ENCODE data around the gene CCL11. TPM values are rescaled to one million over a fixed set of nuclear protein-coding genes. Genes with fewer than 3 reads are reported as not detected.
"Not testable (repeated sequence)": the region's sequence is repeated elsewhere in the genome, so short reads cannot be mapped to it uniquely, and the experiment has no call there.

The CCL11 gene
- total RNA-seq, 4 donors from 2014 or later: not detected

DNA sequence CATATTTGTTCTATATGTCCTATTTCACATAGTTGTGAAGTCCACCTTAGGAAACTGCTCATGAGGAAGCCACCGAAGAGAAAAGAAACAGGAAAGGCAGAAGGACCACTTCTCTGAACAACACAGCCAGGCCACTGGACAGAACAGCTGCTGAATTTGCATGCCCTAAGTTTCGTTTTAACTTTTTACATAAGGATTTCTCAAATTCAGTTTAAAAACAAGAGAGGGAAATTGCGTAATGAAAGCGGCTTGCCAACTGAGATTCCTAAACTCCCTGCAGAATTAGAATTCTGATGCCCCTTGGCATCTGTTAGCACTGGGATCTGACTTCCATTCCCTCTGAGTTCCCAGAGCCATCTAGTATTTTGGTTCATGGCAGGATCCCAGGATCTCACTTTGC, 28.7 kb downstream of the CCL11 start:
- H3K9me3 ChIP-seq: no peaks in the 10 kb centered on the region
- DNase-seq (ENCODE audit: low spot score in 2 of 2): no peak

DNA sequence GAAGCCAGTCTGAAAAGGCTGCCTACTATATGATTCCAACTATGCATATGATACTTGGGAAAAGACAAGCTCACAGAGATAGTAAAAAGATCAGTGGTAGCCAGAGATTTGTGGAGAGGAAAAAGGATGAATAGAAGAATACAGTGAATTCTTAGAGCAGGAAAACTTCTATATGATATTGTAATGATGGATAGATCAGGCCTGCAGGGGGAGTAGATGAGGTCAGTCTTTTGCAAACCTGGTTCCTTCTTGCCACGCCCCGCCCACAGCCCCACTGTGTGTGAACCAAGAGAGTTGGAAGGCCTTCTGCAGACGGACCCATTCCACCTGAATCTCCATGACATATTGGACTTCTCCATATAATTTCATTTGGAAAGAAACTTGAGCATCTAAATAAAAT, 32.9 kb downstream of the CCL11 start:
- TF ChIP-seq POLR2A (IDR thresholded peaks at IDR 0.05) (no peak), POLR2AphosphoS5 (IDR thresholded peaks at IDR 0.05) (no peak), EP300 (IDR thresholded peaks at IDR 0.05) (no peak)
- TF ChIP-seq, protein P1, sequence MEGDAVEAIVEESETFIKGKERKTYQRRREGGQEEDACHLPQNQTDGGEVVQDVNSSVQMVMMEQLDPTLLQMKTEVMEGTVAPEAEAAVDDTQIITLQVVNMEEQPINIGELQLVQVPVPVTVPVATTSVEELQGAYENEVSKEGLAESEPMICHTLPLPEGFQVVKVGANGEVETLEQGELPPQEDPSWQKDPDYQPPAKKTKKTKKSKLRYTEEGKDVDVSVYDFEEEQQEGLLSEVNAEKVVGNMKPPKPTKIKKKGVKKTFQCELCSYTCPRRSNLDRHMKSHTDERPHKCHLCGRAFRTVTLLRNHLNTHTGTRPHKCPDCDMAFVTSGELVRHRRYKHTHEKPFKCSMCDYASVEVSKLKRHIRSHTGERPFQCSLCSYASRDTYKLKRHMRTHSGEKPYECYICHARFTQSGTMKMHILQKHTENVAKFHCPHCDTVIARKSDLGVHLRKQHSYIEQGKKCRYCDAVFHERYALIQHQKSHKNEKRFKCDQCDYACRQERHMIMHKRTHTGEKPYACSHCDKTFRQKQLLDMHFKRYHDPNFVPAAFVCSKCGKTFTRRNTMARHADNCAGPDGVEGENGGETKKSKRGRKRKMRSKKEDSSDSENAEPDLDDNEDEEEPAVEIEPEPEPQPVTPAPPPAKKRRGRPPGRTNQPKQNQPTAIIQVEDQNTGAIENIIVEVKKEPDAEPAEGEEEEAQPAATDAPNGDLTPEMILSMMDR (IDR thresholded peaks at IDR 0.05): no peak
- Histone ChIP-seq H3K27ac (no peak overlapping the region), H3K9me3 (no peaks in the 10 kb centered on the region), H3K4me3 (no peak overlapping the region), H3K4me1 (peaks cover 26% of the 10 kb centered on the region), H3K36me3 (no peaks in the 10 kb centered on the region), H3K27me3 (no peaks in the 10 kb centered on the region)
- WGBS: 87% methylated on average over 3 of the region's 3 CpGs
- DNase-seq (ENCODE audit: low spot score in 2 of 2): no peak

More for the DNA sequence above, 28.7 kb downstream of the CCL11 start:
- 16% methylated on average over 4 of the region's 4 CpGs for whole genome bisulfite sequencing
- Histone ChIP-seq H3K27ac (peak overlapping the region; percentile 72), H3K4me1 (peaks cover 31% of the 10 kb centered on the region), H3K27me3 (no peaks in the 10 kb centered on the region), H3K4me3 (no peak overlapping the region), H3K36me3 (no peaks in the 10 kb centered on the region)
- TF ChIP-seq, protein P1 (IDR thresholded peaks at IDR 0.05): no peak
- TF ChIP-seq POLR2AphosphoS5 (IDR thresholded peaks at IDR 0.05) (peak in 2 of 3 donors; percentile 44 to 73), POLR2A (IDR thresholded peaks at IDR 0.05) (no peak), EP300 (IDR thresholded peaks at IDR 0.05) (no peak)

DNA sequence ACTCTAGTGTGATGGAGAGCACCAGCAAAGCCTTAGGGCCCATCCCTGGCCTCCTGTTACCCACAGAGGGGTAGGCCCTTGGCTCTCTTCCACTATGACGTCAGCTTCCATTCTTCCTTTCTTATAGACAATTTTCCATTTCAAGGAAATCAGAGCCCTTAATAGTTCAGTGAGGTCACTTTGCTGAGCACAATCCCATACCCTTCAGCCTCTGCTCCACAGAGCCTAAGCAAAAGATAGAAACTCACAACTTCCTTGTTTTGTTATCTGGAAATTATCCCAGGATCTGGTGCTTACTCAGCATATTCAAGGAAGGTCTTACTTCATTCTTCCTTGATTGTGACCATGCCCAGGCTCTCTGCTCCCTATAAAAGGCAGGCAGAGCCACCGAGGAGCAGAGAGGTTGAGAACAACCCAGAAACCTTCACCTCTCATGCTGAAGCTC, 33.5 kb downstream of the CCL11 start, which contains the start of gene CCL8:
Gene CCL8, plus strand, starts transcription at position 397 of the 445 bp plus-strand sequence. CDS start 67 bp downstream, outside the sequence.
- no peaks in the 10 kb centered on the region for H3K36me3 ChIP-seq
- no peak within 1 kb of the TSS for H3K27ac ChIP-seq
- TF ChIP-seq EP300 (IDR thresholded peaks at IDR 0.05) (no peak), POLR2A (IDR thresholded peaks at IDR 0.05) (no peak), POLR2AphosphoS5 (IDR thresholded peaks at IDR 0.05) (no peak)
- TF ChIP-seq, protein P1 (IDR thresholded peaks at IDR 0.05): no peak
- peaks cover 20% of the 10 kb centered on the region for H3K4me1 ChIP-seq
- no peaks in the 10 kb centered on the region for H3K27me3 ChIP-seq
- DNase-seq (ENCODE audit: low spot score in 2 of 2): no peak
- no peak within 1 kb of the TSS for H3K4me3 ChIP-seq
- 19% methylated on average over 2 of the region's 2 CpGs for WGBS
- H3K9me3 ChIP-seq: no peaks in the 10 kb centered on the region

DNA sequence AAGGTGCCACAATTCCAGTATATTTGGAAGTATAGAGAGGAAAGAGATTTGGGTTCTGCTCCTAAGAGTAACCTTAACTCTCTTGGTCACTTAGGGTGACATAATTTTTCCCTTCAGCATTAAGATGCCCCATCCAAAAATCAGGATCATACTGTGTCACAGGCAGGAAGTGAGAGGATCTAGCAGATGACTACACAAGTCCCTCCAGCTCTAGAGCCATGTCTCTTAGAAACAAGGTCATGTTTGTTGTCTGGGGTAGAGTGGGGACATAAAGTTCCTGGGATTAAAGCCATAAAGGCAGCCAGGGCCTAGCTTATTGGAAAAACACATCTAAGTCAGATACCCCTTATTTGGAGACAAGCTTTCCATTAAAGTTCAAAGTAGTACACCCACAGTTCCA, 36.4 kb downstream of the CCL11 start:
- no peak for DNase-seq (ENCODE audit: low spot score in 2 of 2)
- peak overlapping the region; percentile 66 for H3K27ac ChIP-seq
- peaks cover 4% of the 10 kb centered on the region for H3K4me1 ChIP-seq
- H3K9me3 ChIP-seq: no peaks in the 10 kb centered on the region
- H3K36me3 ChIP-seq: no peaks in the 10 kb centered on the region
- no peaks in the 10 kb centered on the region for H3K27me3 ChIP-seq
- H3K4me3 ChIP-seq: no peak overlapping the region
- TF ChIP-seq, protein P1 (IDR thresholded peaks at IDR 0.05): no peak
- no peak for TF ChIP-seq POLR2A (IDR thresholded peaks at IDR 0.05)
- no peak for TF ChIP-seq POLR2AphosphoS5 (IDR thresholded peaks at IDR 0.05)
- TF ChIP-seq EP300 (IDR thresholded peaks at IDR 0.05): no peak

DNA sequence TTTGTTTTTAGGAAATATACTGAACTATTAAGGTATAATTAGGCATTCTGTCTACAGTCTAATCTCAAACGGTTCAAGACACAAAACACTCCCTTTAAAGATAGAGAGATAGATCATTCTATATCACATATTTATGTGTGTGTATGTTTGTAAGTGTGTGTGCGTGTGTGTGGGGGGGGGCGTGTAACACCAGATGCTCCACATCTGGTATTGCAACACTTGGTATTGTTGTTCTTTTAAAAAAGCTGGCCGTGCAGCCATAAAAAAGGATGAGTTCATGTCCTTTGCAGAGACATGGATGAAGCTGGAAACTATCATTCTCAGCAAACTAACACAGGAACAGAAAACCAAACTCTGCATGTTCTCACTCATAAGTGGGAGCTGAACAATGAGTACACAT, 42.0 kb downstream of the CCL11 start:
- not testable (repeated sequence) for H3K27me3 ChIP-seq; H3K4me3 ChIP-seq; H3K9me3 ChIP-seq; H3K36me3 ChIP-seq; H3K4me1 ChIP-seq; DNase-seq (ENCODE audit: low spot score in 2 of 2); H3K27ac ChIP-seq
- 60% methylated on average over 4 of the region's 4 CpGs for WGBS

DNA sequence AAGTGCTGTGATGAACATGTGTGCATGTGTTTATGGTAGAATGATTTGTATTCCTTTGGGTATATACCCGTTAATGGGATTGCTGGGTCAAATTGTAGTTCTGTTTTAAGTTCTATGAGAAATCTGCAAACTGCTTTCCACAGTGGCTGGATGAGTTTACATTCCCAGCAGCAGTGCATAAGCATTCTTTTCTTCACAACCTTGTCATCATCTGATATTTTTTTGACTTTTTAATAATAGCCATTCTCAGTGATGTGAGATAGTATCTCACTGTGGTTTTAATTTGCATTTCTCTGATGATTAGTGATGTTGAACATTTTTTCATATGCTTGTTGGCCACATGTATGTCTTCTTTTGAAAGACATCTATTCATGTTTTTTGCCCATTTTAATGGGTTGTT, 52.2 kb downstream of the CCL11 start:
- TF ChIP-seq EP300 (IDR thresholded peaks at IDR 0.05) (no peak), POLR2A (IDR thresholded peaks at IDR 0.05) (no peak), POLR2AphosphoS5 (IDR thresholded peaks at IDR 0.05) (no peak)
- TF ChIP-seq, protein P1 (IDR thresholded peaks at IDR 0.05): no peak
- no peak overlapping the region for H3K27ac ChIP-seq
- H3K9me3 ChIP-seq: no peaks in the 10 kb centered on the region
- DNase-seq (ENCODE audit: low spot score in 2 of 2): no peak
- 47% methylated on average over 1 of the region's 1 CpG for WGBS
- H3K36me3 ChIP-seq: no peaks in the 10 kb centered on the region
- no peak overlapping the region for H3K4me3 ChIP-seq
- H3K27me3 ChIP-seq: no peaks in the 10 kb centered on the region
- H3K4me1 ChIP-seq: no peaks in the 10 kb centered on the region
